ENCODE results near the gene ODF2. TPM values are rescaled to one million over a fixed set of nuclear protein-coding genes. Genes with fewer than 3 reads are reported as not detected.

The ODF2 gene
- total RNA-seq, 1 experiment from 2014 or later: 46.8 TPM

DNA sequence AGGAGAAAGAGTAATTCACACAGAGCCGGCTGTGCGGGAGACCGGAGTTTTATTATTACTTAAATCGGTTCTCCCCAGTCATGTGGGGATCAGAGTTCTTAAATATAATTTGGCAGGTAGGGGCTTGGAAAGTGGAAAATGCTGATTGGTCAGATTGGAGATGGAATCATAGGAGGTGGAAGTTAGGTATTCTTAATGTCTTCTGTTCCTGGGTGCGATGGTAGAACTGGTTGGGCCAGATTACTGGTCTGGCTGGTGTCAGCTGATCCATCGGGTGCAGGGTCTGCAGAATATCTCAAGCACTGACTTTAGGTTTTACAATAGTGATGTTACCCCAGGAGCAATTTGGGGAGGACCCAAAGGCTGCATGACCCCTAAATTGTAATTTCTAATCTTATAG, 39.8 kb upstream of the ODF2 start:
- Histone ChIP-seq H3K9me3 (ENCODE audit: control insufficient read depth in 1 of 2, insufficient read depth in 1 of 2, low read depth in 1 of 2, low read length in 2 of 2) (no peaks in the 10 kb centered on the region), H3K27me3 (ENCODE audit: insufficient read depth, low read length) (no peaks in the 10 kb centered on the region), H3K4me3 (replicated peaks in 1 of 2; ENCODE audit: low read depth in 1 of 2, low read length in 2 of 2) (no peak overlapping the region), H3K36me3 (ENCODE audit: control insufficient read depth in 1 of 2, insufficient read depth in 2 of 2, low read length in 2 of 2) (no peaks in the 10 kb centered on the region), H3K27ac (ENCODE audit: low read depth, low read length) (no peak overlapping the region), H4K20me1 (ENCODE audit: insufficient read depth) (no peaks in the 10 kb centered on the region), H3K9ac (ENCODE audit: low read length) (no peak overlapping the region), H3K79me2 (ENCODE audit: insufficient read depth, low read length) (no peaks in the 10 kb centered on the region), H3K4me1 (ENCODE audit: control insufficient read depth in 1 of 2, insufficient read depth in 2 of 2, low read length in 2 of 2) (peaks cover 11 to 28% of the 10 kb centered on the region in 2 experiments), H3K4me2 (ENCODE audit: low read length) (no peak overlapping the region), H2AFZ (ENCODE audit: low read depth, low read length, poor library complexity, severe bottlenecking) (no peak overlapping the region), H3K9me2 (ENCODE audit: insufficient read depth) (no peaks in the 10 kb centered on the region)
- ATAC-seq (no peak), DNase-seq (ENCODE audit: low read depth, low spot score) (no peak)
- POLR2A ChIA-PET: no interaction called here
- no TSS peak for BruUV-seq (replicated peaks)
- intact Hi-C loops (cut with micrococcal nuclease): no loop called here
- no peak for TF ChIP-seq EZH2phosphoT487 (IDR thresholded peaks at IDR 0.05; ENCODE audit: borderline replicate concordance)
- no peak for TF ChIP-seq RAD21 (IDR thresholded peaks at IDR 0.05; ENCODE audit: low read depth)
- TF ChIP-seq YY1 (IDR thresholded peaks at IDR 0.05; ENCODE audit: extremely low read depth, insufficient replicate concordance, low read depth, low read length): no peak
- no peak for TF ChIP-seq ZFX (IDR thresholded peaks at IDR 0.05)
- no peak for TF ChIP-seq JUND (IDR thresholded peaks at IDR 0.05)
- TF ChIP-seq SIN3A (IDR thresholded peaks at IDR 0.05; ENCODE audit: low read depth): no peak
- TF ChIP-seq ATF3 (IDR thresholded peaks at IDR 0.05): no peak
- no peak for TF ChIP-seq POLR2A (IDR thresholded peaks at IDR 0.05; ENCODE audit: borderline replicate concordance, extremely low read depth, insufficient read depth, insufficient read length)
- TF ChIP-seq EZH2 (IDR thresholded peaks at IDR 0.05): no peak
- TF ChIP-seq EGR1 (IDR thresholded peaks at IDR 0.05; ENCODE audit: low read depth): no peak
- TF ChIP-seq CBX3 (IDR thresholded peaks at IDR 0.05; ENCODE audit: low read depth): no peak
- no peak for TF ChIP-seq MAX (IDR thresholded peaks at IDR 0.05)
- TF ChIP-seq POLR2AphosphoS5 (IDR thresholded peaks at IDR 0.05; ENCODE audit: low read depth, low read length): no peak
- TF ChIP-seq, protein P1, sequence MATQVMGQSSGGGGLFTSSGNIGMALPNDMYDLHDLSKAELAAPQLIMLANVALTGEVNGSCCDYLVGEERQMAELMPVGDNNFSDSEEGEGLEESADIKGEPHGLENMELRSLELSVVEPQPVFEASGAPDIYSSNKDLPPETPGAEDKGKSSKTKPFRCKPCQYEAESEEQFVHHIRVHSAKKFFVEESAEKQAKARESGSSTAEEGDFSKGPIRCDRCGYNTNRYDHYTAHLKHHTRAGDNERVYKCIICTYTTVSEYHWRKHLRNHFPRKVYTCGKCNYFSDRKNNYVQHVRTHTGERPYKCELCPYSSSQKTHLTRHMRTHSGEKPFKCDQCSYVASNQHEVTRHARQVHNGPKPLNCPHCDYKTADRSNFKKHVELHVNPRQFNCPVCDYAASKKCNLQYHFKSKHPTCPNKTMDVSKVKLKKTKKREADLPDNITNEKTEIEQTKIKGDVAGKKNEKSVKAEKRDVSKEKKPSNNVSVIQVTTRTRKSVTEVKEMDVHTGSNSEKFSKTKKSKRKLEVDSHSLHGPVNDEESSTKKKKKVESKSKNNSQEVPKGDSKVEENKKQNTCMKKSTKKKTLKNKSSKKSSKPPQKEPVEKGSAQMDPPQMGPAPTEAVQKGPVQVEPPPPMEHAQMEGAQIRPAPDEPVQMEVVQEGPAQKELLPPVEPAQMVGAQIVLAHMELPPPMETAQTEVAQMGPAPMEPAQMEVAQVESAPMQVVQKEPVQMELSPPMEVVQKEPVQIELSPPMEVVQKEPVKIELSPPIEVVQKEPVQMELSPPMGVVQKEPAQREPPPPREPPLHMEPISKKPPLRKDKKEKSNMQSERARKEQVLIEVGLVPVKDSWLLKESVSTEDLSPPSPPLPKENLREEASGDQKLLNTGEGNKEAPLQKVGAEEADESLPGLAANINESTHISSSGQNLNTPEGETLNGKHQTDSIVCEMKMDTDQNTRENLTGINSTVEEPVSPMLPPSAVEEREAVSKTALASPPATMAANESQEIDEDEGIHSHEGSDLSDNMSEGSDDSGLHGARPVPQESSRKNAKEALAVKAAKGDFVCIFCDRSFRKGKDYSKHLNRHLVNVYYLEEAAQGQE (IDR thresholded peaks at IDR 0.05; ENCODE audit: low read depth): no peak
- TF ChIP-seq, protein P2, sequence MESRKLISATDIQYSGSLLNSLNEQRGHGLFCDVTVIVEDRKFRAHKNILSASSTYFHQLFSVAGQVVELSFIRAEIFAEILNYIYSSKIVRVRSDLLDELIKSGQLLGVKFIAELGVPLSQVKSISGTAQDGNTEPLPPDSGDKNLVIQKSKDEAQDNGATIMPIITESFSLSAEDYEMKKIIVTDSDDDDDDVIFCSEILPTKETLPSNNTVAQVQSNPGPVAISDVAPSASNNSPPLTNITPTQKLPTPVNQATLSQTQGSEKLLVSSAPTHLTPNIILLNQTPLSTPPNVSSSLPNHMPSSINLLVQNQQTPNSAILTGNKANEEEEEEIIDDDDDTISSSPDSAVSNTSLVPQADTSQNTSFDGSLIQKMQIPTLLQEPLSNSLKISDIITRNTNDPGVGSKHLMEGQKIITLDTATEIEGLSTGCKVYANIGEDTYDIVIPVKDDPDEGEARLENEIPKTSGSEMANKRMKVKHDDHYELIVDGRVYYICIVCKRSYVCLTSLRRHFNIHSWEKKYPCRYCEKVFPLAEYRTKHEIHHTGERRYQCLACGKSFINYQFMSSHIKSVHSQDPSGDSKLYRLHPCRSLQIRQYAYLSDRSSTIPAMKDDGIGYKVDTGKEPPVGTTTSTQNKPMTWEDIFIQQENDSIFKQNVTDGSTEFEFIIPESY (IDR thresholded peaks at IDR 0.05; ENCODE audit: extremely low read depth, insufficient replicate concordance, low read length): no peak
- no peak for TF ChIP-seq CTCF (IDR thresholded peaks at IDR 0.05 in 2 of 3, conservative IDR thresholded peaks at IDR 0.05 in 1 of 3; ENCODE audit: borderline replicate concordance in 1 of 3, insufficient read depth in 1 of 3, low read depth in 2 of 3, low read length in 2 of 3)
- TF ChIP-seq SRF (IDR thresholded peaks at IDR 0.05; ENCODE audit: low read depth): no peak
- CTCF ChIA-PET: interaction anchor here (1.0 kb wide), 1 partner anchor 54 kb away, joined by 4 read pairs; no protein-coding TSS in a partner anchor
- RAD21 ChIA-PET (ENCODE audit: low non-redundant PET in 1 of 2, low total read pairs in 2 of 2, uncharacterized antibody in 2 of 2, unreplicated experiment in 2 of 2): no interaction called here
